ENCODE results near the gene PPP1R26.

The PPP1R26 gene

DNA sequence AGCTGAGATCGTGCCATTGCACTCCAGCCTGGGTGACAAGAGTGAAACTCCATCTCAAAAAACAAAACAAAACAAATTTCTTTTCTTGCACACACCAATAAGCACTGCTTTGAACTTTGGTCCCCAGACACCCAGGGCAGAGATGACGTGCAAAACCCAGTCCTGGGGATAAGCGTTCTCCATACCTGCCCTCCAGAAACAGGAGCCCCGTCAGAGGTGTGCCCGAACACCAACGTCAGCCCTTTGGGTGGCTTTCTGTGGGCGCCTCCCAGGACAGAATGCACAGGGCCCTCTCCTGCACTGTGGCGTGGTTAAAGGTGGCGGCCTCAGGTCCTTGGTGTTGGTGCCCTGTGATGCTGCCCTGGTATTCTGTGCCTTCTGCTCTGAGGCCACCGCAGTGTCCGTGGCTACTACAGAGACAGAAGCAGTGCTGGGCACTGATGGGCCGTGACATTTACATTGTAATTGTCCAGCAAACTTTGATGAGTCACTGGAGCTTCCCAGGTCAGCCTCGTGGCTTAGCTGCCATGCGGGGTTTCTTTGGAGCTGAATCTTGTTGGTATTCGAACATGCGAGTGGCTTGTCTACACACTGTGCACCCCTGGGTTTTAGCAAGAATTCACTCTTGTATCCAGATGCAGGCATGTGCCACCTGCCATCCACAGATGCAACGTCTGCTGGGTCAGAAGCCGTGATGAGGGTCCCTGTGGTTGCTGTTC lies 9.8 kb downstream of the PPP1R26 start:
- DNase-seq, result no peak

DNA sequence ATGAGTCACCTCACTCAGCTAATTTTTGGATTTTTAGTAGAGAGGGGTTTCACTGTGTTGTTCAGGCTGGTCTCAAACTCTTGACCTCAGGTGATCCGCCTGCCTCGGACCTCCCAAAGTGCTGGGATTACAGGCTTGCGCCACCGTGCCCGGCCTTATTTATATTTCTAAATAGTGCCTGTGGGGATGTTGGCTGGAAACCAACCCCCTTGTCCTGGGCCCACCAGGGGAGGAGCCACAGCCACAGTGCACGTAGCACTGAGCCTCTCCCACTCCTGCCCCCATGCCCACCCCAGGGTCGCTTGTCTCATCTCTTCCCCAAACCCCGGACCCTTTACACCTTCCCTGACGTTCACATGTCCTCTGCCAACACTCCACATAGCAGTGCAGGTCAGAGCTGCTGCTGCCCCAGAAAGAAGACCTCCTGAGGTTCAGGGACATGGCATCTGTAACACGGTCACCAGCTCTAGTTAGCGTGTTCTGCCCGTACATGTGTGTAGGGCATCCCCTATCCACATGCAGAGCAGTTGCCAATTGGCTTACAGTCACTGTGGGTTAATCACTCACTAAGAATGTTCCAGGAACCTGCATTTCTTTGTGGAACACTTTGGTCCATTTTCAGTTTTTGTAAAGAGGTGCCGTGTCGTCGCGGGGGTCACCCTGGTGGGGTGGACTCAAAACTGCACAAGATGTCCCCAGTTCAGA lies 10.7 kb downstream of the PPP1R26 start:
- no peak for DNase-seq

DNA sequence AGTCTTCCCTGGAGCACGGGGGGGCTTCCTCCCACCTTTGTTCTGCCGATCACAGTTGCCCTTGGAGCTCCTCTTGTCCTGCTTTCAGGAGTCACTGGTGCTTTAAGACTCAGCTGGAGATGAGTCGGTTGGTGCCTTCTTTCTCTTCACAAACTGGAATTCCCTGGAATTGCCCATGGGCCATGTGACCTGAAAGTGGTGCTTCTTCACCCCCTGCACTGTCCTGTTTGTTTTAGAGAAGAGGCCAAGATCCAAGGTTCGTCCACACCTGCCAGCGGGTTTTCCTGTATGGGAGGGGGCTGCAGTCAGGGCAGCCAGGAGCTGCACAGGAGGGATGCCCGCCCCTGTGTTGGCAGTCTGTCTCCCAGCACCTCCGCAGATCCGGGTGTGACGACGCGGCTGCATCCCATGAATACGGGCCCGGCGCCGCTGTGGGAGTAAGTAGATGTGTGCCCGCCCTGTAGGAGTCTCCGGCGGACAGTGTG lies 11.4 kb downstream of the PPP1R26 start:
- DNase-seq, result no peak

DNA sequence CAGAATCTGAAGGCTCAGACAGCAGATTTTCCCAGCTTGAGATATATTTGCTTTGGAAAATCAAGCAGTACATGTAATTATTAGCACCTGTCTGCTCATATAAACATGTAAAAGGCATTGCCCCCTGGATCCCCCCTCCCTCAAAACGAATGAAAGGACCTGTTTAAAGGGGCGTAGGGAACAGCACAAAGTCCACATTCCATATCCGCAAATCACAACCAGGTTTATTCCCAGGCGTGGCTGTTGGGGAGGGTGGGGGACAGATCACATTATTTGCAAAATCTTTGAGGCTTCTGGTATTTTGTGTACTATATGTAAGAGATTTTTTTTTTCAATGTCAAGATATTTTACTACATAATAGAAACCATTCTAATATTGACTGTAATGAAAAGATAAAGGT lies 12.2 kb downstream of the PPP1R26 start:
- DNase-seq, result no peak

DNA sequence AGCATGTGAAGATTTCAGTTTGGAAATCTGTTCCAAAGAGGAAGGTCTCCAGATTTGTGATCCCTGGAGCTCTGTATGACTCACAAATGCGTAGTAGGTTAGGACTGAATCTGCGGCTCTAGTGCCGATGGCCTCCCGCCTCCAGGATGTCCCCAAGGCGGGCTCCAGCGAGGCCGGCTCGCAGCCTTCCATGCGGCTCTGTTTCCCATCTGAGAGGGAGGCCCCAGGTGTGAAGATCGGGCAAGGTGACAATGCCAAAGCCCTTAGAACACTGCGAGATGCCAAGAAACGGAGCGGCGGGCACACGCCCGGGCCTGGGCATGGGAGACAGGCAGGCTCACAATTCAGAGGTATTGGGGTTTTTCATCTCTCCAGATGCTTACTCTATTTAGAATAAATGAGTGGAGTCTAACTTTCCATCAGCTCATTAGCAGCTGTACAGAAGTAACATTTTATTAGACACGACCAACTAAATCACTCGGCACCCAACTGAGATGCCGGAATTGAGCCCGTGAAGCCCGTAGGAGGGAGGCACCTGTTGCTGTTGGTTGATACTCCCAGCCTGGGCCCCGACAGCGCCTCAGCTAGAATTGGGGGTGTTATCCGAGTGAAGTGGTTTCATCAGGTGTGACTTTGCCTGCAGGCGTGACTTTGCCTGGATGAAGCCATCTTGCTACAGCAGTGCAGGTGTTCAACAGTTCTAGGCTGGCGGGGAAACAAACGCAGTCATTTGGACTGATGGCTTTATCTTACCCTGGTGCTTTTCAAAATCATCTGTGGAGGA lies 13.5 kb downstream of the PPP1R26 start:
- no peak for DNase-seq

DNA sequence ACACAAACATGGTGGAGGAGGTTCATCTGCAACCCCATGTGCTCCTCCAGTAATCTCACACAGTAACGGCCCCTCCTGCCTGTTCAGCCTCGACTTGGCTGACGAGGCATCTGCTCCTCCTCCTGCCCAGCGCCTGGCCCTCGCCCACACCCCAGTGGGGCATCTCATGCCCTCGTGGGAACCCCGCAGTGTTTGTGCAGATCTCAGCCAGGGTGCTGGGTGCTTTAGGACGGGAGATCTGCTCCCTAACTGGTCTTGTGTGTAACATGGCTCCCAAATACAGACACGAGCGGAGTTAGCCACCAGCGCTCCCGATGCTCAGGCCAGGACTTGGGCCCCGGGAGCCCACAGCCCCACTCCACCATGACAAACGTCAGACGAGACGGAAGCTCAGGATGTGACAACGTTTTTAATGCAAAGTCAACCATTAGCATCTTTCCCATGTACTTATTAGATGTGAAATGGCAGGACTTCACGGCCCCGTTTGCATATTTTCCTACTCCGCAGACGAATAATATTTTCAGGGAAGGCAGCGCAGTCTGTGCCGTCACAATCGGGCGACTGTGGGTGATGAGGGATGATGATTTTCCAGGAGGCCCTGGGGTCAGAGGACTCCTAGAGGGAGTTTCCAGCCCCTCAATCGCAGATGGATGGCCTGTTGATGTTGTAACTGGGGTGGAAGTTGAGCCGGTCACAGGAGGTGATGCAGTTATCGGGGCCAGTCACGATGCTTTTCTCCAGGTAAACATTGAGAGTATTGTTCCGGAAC lies 15.4 kb downstream of the PPP1R26 start:
- no peak for DNase-seq

DNA sequence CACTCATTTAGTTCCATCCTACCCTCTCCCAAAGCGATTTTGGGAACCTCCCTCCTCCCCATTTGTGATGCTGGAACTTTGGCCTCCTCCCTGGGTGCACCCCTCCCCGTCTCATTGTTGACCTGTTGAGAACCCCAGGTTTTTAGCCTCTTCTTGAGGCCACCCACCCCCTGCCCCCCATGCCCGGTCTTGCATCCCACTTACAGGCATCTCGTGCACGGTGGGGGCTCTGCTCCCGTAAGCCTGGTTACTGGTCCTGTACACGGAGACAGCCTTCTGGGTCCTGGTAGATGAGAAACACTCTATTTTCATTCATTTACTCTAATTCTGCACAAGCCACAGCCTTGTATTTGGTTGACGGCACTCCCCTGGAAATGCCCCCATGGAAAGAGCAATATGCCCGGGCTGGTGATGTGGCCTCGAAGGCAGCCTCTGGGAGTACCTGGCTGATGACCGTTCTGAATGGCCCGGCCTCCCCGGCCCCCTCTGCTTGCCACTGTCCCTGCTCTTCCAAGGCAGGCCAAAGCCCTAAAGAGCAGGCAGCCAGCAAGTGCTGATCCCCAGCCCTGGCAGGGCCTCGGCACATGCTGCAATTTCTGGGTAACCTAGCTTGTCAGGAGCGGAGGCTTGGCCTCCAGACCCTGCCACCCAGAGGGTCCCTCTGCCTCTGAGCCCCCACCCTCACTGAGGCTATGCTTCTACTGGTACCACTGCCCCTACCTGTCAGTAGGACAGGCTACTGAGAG lies 19.0 kb downstream of the PPP1R26 start:
- no peak for DNase-seq

DNA sequence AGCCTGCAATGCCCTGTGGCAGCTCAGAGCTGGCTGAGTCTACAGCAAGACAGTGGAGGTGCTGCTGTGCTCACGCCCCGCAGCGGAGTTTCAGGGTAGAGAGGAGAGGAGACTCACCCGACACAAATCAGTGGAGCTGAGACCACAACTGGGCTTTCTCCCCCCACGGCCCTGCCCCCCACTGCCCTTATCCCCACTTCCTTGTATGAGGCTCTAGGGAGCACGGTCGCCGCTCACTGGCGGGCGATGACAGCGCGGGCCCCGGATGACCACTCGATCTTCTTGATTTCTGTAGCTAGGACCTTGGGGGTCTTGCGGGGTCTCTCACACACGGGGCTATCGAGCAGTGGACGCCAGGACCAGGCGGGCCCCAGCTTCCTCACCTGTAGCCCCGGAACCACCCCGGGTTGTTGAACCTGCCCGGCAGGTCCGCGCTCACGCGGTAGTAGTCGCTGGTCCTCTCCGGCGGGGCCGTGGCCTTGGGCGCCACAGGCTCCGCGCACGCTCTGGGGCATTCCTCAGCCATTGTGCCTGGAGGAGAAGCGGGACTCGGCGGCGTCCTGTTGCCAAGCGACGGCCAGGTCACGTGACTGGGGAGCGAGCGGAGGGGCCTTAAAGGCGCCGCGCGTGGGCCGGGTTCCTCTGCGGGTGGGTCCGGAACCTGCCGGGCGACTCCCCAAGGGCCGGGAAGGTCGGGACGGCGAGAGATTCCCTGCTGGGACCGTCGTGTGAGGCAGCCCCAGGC lies 19.9 kb downstream of the PPP1R26 start:
- DNase-seq, result peak; percentile 86 to 91

DNA sequence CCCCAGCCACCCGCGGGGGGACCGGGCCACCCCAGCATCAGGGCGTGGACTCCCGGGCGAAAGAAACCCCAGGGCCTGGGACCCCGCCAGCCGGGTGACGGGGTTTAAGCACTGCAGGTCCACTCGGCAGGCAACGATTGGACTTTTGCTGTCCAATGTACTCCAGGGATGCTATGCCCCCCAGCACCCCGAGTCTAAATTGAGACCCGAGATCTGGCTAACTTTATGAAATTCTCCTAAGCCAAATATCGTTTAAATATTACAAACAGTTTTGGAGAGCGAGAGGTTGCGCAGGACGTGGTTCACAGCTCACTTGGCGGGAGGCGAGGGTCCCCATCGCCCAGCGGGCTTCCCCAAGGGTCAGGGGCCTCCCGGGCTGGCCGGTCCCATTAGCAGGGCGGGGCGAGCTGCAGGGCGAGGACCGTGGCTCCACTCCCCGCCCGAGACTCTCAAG lies 20.5 kb downstream of the PPP1R26 start:
- DNase-seq, result no peak

DNA sequence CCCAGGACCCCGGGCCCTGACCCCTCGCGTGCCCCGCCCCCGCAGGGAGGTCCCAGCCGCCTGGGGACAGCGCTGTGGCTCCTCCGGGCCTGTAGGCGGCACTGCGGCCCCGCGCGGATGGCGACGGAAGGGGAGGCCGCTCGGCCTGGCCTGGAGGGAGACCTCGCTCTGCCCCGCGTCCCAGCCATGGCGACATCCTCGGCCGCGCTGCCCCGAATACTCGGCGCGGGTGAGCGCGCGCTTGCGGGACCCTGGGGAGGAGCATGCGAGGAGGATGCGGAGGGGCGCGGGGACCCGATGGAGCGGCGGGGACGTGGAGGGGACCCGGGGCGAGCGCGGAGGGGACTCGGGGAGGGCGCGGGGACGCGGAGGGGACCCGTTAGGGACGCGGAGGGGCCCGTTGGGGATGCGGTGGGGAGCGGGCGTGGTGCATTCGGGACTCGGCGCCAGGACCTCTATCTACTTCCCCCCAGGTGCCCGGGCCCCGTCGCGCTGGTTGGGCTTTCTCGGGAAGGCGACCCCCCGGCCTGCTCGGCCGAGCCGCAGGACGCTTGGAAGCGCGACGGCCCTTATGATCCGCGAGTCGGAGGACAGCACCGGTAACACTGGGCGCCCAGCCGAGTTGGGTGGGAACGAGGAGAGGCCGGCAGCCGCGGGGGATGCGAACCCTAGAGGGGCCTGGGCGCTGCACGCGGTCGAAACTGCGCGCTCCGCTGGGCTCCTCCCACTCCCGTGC lies 21.1 kb downstream of the PPP1R26 start, which contains the start of gene MRPS2:
Gene MRPS2, plus strand, starts transcription at position 158 of the 736 bp plus-strand sequence. Its CDS starts 29 bp downstream, at position 187.
- peak; percentile 76 to 82 for DNase-seq

DNA sequence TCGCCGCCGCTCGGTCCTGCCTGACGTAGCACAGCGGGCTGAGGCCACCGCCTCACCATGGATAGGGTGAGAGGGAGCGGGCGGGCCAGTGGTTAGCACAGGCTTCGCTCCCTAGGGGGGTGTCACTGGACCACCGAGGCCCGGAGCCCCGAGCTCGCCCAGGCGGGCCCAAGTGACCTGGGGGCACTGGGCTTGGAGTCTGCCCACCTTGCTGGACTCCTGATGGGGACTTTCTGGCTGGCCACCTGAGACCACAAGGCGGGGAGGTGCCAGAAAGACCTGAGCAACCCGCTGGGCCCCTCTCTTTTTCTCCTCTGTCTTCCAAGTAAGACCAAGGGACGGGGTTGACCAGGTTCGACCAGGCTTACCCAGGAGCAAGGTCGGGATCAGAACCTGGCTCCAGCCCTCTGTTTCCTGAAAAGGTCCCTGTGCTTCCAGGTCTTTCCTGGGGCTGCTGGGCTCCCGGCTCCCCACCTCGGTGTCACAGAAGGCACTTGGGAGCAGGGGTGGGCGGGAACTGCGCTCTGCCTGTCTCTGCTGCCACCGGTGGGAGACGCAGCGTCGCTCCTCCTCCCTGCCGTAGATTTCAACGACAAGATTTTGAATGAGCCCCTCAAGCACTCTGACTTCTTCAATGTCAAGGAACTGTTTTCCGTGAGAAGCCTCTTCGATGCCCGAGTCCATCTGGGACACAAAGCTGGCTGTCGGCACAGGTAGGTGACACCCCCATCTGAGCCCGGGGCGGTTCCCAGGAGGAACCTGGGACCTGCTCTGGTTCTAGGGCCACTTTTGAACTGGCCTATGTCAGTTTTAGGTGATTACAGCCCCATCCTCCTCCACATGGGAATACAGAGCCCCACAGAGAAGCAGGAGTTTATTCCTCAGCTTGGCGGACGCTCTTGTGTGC lies 21.9 kb downstream of the PPP1R26 start:
- no peak for DNase-seq

DNA sequence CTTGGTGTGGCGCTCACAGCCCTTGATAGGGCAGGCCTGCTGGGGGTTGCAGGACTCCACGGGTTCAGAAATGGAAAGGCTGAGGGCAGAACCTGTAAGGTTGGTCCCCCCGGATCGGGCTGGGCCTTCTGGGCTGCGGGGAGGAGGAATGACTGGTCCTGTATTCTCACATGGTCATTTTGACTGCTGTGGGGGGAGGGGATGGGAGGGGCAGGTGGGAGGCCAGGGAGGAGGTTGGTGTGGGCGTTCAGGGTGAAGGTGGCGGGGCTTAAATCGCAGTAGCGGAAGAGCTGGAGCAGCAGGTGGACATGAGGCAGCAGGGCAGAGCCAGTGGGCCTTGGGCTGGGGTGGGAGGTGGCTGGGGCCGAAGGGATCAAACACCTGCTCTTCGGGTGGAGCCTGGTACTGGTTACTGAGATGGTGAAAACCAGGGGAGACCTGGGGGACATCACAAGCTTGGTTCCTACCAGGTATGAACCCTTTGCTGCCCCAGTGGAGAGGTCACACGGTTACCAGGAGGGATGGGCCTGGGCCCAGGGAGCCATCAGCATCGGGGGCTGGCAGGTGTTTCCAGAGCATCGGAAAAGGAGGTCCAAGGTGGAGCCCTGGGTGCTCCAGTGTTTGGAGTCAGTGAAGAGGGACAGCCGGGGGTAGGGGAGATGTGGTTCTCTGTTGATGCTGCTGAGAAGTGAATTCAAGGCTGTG lies 22.7 kb downstream of the PPP1R26 start:
- no peak for DNase-seq

DNA sequence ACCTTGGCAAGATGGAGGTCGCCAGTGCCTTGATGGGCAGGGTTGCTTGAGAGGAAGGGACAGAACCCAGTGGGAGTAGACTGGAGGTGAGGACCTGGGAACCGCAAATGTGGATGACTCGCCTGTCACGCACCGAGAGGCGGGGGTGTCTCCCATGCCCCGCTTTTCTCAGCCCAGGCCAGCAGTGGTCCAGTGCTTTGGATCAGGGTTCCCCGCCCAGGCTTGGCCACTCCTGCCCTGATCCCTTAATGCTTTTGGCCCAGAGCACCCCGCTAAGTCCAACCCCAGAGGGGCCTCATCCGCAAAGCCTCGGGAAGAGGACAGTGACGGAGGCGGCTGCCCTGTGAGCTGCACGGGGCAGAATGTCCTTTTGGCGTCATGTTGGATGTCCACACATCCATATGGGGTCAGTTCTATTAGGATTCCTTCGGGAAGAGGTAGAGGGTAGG lies 23.3 kb downstream of the PPP1R26 start:
- no peak for DNase-seq

DNA sequence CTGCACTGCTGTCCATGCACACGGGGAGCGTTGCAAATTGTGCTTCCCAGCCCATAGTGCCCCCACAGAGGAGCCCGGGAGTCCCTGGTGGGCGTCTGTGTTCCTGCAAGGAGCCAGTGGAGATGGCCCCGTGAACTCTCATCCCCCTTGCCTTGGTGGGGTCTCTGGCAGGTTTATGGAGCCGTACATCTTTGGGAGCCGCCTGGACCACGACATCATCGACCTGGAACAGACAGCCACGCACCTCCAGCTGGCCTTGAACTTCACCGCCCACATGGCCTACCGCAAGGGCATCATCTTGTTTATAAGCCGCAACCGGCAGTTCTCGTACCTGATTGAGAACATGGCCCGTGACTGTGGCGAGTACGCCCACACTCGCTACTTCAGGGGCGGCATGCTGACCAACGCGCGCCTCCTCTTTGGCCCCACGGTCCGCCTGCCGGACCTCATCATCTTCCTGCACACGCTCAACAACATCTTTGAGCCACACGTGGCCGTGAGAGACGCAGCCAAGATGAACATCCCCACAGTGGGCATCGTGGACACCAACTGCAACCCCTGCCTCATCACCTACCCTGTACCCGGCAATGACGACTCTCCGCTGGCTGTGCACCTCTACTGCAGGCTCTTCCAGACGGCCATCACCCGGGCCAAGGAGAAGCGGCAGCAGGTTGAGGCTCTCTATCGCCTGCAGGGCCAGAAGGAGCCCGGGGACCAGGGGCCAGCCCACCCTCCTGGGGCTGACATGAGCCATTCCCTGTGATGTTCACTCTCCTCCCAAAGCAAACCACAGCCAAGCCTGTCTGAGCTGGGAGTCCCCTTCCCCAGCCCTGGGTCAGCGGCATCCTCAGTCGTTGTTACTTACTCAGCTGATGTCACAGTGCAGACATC lies 24.0 kb downstream of the PPP1R26 start:
- no peak for DNase-seq

DNA sequence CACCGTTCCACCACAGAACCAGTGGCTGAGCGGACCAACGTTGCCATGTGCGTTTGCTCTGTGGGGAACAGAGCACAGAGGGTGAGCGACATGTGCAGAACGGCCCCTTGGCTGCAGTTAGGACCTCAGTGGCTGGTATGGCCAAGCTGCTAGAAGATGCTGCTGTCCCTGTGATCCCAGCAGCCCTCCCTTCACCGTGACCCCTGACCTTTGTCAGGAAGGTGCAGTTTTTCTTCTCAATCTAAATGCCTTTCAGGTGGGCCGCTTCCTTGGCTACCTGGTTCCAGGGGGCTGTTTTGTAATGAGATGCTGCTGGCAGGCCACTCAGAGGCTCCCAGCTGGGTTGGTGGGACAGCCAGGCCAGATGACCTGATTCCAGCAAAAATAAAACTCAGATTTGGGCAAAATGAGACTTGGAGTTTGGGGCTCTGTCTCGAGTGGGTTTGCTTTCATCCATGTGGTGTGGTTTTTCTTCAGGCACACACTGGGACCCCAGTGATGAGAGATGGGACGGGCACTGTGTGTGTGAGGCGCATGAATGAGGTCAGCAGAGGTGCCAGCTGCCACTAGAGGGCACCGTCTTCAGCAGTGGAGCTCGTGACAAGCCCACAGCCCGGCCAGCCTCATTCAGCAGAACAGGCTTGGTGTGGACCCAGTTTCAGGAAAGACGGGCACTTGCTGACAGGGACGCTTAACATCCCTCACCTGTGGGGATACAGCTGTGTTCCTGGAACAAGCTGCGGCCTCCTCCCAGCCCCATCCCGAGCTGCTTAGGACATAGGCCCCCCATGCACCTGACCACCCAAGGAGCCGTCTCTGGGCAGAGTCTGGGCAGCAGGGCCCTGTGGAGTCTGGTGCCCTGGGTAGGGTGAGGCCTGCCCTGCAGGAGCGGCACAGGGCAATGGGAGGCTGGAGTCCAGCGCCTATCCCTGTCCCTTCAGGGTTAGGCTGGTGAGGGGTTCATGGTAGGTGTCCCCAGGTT lies 25.0 kb downstream of the PPP1R26 start:
- peak; percentile 53 to 56 for DNase-seq
